IPS-18c (cell line): ENCODE measurements around the gene ATF6.

Experiments used
- H3K4me3 ChIP-seq: 2 replicates; pipeline ENCODE4 v1.7.0; 2013; ENCODE audit warnings: low read depth, mild to moderate bottlenecking, low read length, moderate library complexity; ENCODE audit not compliant: insufficient read depth
- H3K9me3 ChIP-seq: one replicate; pipeline ENCODE4 v1.6.1; 2013; ENCODE audit warnings: mild to moderate bottlenecking, low read length, moderate library complexity; ENCODE audit not compliant: control insufficient read depth, insufficient read depth

Gene ATF6

GRCh38 chr1:161983725-161984124 is 217.6 kb downstream of the ATF6 start:
- no peak overlapping the region for H3K4me3 ChIP-seq
- peaks cover 2% of the 10 kb centered on the region for H3K9me3 ChIP-seq

DNA sequence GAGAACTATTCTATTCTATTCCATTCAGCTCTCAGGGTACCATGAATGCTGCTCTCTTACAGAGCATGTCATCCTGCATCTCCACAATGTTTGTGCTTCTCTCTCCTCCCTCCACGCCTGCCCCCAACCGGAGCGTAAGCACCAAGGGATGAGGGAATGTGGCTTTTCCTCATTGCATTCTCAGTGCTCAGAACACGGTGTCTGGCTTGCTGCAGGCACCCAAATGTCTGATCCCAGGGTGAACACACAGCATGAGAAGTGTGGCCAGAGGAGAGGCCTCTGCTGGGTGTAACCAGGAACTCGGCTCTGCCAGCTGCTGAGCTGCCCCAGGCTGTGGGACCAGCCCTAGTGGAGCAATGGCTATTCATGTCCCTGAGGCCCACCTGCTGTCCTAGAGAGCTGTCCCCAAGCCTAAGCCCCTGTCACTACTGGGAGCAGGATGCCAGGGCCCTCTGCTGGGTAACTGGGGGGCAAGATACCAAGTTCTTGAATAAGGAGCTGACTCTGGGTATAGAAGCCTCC is 219.2 kb downstream of the ATF6 start:
- Histone ChIP-seq H3K4me3 (no peak overlapping the region), H3K9me3 (peaks cover 2% of the 10 kb centered on the region)

GRCh38 chr1:161986328-161986727 is 220.2 kb downstream of the ATF6 start:
- H3K4me3 ChIP-seq, result no peak overlapping the region
- H3K9me3 ChIP-seq, result peaks cover 2% of the 10 kb centered on the region

- peaks cover 2% of the 10 kb centered on the region for H3K9me3 ChIP-seq
- no peak overlapping the region for H3K4me3 ChIP-seq
Observed at GRCh38 chr1:161987303-161987702, 221.2 kb downstream of the ATF6 start.

- Histone ChIP-seq H3K9me3 (peaks cover 2% of the 10 kb centered on the region), H3K4me3 (no peak overlapping the region)
Observed at GRCh38 chr1:161987872-161988271, 221.8 kb downstream of the ATF6 start.

DNA sequence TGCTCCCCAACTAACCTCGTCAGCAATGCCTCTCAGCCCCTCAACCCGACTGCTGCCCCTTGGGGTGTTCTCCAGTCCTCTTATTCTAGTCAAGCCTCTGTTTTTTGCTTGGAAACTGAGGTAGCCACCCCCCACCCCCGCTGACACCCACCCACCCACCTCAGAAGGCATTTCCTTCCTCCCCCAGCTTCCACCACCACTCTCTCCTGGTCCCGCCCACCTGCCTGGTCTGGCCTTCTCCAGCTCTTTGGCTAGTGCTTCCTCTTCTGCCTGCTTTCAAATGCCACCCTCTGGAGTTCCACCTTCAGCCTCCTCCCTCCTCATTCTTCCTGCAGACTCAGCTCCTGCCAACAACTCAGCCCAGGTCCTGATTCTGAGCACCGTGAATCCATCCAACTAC is 222.3 kb downstream of the ATF6 start:
- Histone ChIP-seq H3K9me3 (peaks cover 5% of the 10 kb centered on the region), H3K4me3 (no peak overlapping the region)

- Histone ChIP-seq H3K4me3 (no peak overlapping the region), H3K9me3 (peaks cover 5% of the 10 kb centered on the region)
Observed at GRCh38 chr1:161989108-161989507, 223.0 kb downstream of the ATF6 start.

- no peak overlapping the region for H3K4me3 ChIP-seq
- H3K9me3 ChIP-seq, result peaks cover 5% of the 10 kb centered on the region
Observed at GRCh38 chr1:161989786-161990185, 223.7 kb downstream of the ATF6 start.

- H3K9me3 ChIP-seq, result peaks cover 3% of the 10 kb centered on the region
Observed at GRCh38 chr1:161993576-161993975, 227.5 kb downstream of the ATF6 start.

DNA sequence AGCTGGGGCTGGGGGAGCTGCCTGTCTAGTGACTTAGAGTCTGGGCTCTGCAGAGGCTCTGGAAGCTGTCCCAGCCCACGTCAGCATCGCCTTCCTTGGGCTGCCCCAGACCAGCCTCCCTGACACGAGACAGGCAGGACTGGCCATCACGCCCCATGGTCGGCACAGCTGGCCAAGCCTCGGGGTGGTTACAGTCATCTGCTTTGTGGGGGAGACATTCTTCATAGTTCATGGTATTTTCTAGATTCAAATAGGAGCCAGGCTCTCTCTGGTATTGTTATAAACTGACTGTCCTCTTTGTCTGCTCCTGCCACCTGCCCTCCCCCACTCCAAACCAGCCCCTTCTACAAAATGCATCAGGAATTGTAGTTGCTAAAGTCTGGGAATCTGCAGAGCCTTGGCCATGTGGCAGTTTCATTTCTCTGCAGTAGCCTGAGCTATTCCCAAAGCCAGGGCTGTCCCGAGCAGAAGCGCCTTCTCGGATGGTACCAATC is 228.1 kb downstream of the ATF6 start:
- no peak overlapping the region for H3K4me3 ChIP-seq
- H3K9me3 ChIP-seq, result peaks cover 3% of the 10 kb centered on the region

More at GRCh38 chr1:161993576-161993975, 227.5 kb downstream of the ATF6 start:
- no peak overlapping the region for H3K4me3 ChIP-seq

DNA sequence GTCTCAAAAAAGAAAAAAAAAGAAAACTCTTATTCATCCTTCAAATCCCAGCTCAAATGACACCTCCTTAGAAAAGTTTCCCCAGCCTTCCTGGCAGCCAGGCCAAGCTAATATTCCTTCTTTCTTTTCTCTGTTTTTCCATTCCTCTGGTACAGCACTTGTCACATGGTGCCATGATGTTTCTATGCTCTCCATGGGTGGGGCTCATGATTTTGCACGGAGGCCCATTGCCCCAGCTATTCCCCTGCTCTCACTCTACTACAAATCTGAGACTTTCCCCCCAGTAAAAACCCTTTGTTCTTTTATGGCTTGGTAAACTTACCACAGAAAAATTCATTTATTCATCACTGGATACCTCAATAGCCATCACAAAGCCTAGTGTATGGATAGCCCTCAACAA is 231.0 kb downstream of the ATF6 start:
- no peak overlapping the region for H3K4me3 ChIP-seq
- H3K9me3 ChIP-seq, result peaks cover 3% of the 10 kb centered on the region

- Histone ChIP-seq H3K9me3 (no peaks in the 10 kb centered on the region), H3K4me3 (no peak overlapping the region)
Observed at GRCh38 chr1:161998811-161999210, 232.7 kb downstream of the ATF6 start.

DNA sequence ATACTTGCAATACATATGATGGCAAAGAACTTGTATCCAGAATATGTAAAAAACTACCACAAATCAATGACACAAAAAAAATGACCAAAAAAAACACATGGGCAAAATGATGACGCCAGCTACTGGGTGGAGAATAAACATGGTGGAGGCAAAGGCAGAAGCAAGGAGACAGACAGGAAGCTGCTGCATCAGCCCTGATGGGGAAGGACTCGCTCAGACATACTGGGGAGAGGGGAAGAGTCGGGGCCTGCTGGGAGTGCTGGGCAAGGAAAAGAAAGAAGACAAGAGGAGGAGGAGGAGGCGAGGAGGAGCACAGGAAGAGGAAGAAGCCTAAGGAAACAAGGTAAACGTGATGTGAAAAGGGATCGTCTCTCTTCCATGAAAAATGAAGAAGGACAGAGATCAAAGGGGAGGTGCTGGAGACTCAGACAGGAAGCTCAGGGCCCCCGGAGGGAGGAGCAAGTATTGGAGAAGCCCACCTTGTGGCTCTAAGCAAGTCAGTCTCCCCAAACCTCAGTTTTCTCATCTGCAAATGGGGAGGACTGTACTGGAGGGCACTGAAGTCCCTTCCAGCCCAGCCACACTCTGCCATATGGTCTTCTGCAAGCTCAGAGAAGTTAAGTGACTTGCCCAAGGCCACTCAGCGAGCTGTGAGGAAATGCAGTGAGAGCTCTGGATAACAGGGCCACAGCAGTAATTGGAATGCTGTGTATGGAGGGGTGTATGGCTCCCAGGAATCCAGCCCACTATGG is 233.4 kb downstream of the ATF6 start:
- H3K4me3 ChIP-seq, result no peak overlapping the region
- H3K9me3 ChIP-seq, result no peaks in the 10 kb centered on the region

GRCh38 chr1:162000053-162000420 is 233.9 kb downstream of the ATF6 start:
- Histone ChIP-seq H3K9me3 (no peaks in the 10 kb centered on the region), H3K4me3 (no peak overlapping the region)

- H3K9me3 ChIP-seq, result no peaks in the 10 kb centered on the region
- H3K4me3 ChIP-seq, result no peak overlapping the region
Observed at GRCh38 chr1:162003061-162003829, 237.1 kb downstream of the ATF6 start.

DNA sequence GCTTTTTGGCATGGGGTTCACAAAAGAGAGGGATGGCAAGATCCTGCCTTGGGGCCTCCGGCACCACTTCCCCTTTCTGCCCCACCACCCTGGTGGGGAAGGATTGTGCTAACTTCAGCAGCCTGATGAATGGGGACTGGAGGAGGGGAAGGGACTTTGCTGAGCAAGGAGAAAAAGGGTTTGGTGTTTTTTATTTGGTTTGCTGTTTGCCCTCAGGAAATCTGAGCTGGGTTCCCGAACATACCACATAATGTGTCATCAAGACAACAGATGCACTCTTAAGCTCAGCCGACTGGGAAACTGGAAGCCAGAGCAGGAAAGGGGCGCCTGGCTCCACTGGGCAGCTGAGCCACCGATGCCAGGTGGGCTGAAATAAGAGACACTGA is 237.7 kb downstream of the ATF6 start:
- Histone ChIP-seq H3K9me3 (no peaks in the 10 kb centered on the region), H3K4me3 (no peak overlapping the region)

- Histone ChIP-seq H3K9me3 (no peaks in the 10 kb centered on the region), H3K4me3 (no peak overlapping the region)
Observed at GRCh38 chr1:162004441-162004950, 238.4 kb downstream of the ATF6 start.

DNA sequence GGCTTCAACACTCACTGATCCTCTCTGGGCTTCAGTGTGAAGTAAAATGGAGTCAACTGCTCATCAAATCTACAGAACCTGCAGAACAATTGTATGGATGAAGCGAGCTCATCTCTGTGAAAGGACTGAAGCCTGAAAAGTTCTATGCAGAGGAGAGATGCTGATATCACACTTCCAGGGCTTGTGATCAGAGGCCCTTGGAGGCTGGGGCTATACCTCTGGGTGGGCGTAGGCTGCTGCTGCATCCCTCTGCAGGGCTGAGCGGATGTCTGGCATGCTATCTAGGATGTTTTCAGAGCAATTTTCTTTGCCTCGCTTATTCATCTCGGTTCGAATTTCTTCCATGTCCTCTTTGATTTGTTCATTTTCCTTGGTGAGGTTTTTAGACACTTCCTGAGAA is 240.0 kb downstream of the ATF6 start:
- no peak overlapping the region for H3K4me3 ChIP-seq
- H3K9me3 ChIP-seq, result no peaks in the 10 kb centered on the region
